Measurements from ENCODE around the gene KLHL15. TPM values are rescaled to one million over a fixed set of nuclear protein-coding genes. Genes with fewer than 3 reads are reported as not detected.

Gene KLHL15
- total RNA-seq, 1 experiment from 2014 or later = 7.2 TPM

GRCh38 chrX:24002792-24003191, 24.2 kb downstream of the KLHL15 start (continued):
- TF ChIP-seq ZNF281 (CRISPR knock-in tag; IDR thresholded peaks at IDR 0.05) (no peak), PREB (CRISPR knock-in tag; IDR thresholded peaks at IDR 0.05; ENCODE audit: borderline replicate concordance) (no peak), STAT6 (CRISPR knock-in tag; conservative IDR thresholded peaks at IDR 0.05; ENCODE audit: low read depth) (no peak)

GRCh38 chrX:24002167-24002566, 24.8 kb downstream of the KLHL15 start:
- Mint-ChIP-seq H3K9me3 (no peaks in the 10 kb centered on the region), H3K4me1 (no peaks in the 10 kb centered on the region), H3K27me3 (ENCODE audit: low read depth) (no peaks in the 10 kb centered on the region), H3K27ac (no peak overlapping the region), H3K4me3 (no peak overlapping the region), H3K36me3 (peaks cover 20% of the 10 kb centered on the region)
- ChIA-PET CTCF (interaction anchor here (0.7 kb wide), 1 partner anchor 49 kb away, joined by 3 read pairs; no protein-coding TSS in a partner anchor), POLR2A (no interaction called here)
- no peak for TF ChIP-seq ATF6 (CRISPR knock-in tag; IDR thresholded peaks at IDR 0.05)
- no peak for TF ChIP-seq MYBL2 (CRISPR knock-in tag; IDR thresholded peaks at IDR 0.05)
- no peak for TF ChIP-seq CREM (CRISPR knock-in tag; IDR thresholded peaks at IDR 0.05)
- TF ChIP-seq NR2C2 (CRISPR knock-in tag; IDR thresholded peaks at IDR 0.05) = no peak
- TF ChIP-seq ZNF138 (CRISPR knock-in tag; conservative IDR thresholded peaks at IDR 0.05) = no peak
- TF ChIP-seq ZBTB21 (CRISPR knock-in tag; IDR thresholded peaks at IDR 0.05; ENCODE audit: borderline replicate concordance) = no peak
- no peak for TF ChIP-seq NFE2L1 (CRISPR knock-in tag; IDR thresholded peaks at IDR 0.05)
- TF ChIP-seq ERG (CRISPR knock-in tag; IDR thresholded peaks at IDR 0.05) = no peak
- DNase-seq (ENCODE audit: low spot score) = no peak
- no peak for ATAC-seq

- DNase-seq (ENCODE audit: low spot score) (no peak), ATAC-seq (no peak)
- Mint-ChIP-seq H3K4me1 (no peaks in the 10 kb centered on the region), H3K9me3 (no peaks in the 10 kb centered on the region), H3K27me3 (ENCODE audit: low read depth) (no peaks in the 10 kb centered on the region), H3K27ac (no peak overlapping the region), H3K4me3 (no peak overlapping the region), H3K36me3 (peaks cover 6% of the 10 kb centered on the region)
- no peak for TF ChIP-seq ZBTB43 (CRISPR knock-in tag; IDR thresholded peaks at IDR 0.05)
- POLR2A ChIA-PET = no interaction called here
- CTCF ChIA-PET = no interaction called here
Observed at GRCh38 chrX:23999671-24000070, 27.3 kb downstream of the KLHL15 start.

Measured in WTC11 (cell line).